GM18519 (cell line): ENCODE results near the gene FDPS.
"Not testable (repeated sequence)": the region's sequence is repeated elsewhere in the genome, so short reads cannot be mapped to it uniquely, and the experiment has no call there.

Experiments
- ATAC-seq: cut with Tn5 transposase; IDR thresholded peaks from one replicate; pipeline ENCODE4 v1.9.1; 2021; ENCODE audit warnings: mild to moderate bottlenecking, moderate library complexity; ENCODE audit not compliant: unreplicated experiment, low FRiP score

Gene FDPS

GRCh38 chr1:155285063-155285462 lies 23.6 kb upstream of the FDPS start:
- ATAC-seq: no peak

- ATAC-seq: no peak
Measured at GRCh38 chr1:155285631-155286044, 23.0 kb upstream of the FDPS start.

- no peak for ATAC-seq
Measured at GRCh38 chr1:155286544-155286943, 22.1 kb upstream of the FDPS start.

GRCh38 chr1:155287987-155288543 lies 20.6 kb upstream of the FDPS start:
- ATAC-seq: no peak

- ATAC-seq: not testable (repeated sequence)
Measured at GRCh38 chr1:155291006-155291405, 17.7 kb upstream of the FDPS start.

GRCh38 chr1:155293086-155293749 lies 15.4 kb upstream of the FDPS start:
- ATAC-seq: no peak

GRCh38 chr1:155294520-155295182 lies 14.0 kb upstream of the FDPS start:
- no peak for ATAC-seq

GRCh38 chr1:155295183-155295941 lies 13.3 kb upstream of the FDPS start:
- no peak for ATAC-seq

GRCh38 chr1:155295942-155296267 lies 12.8 kb upstream of the FDPS start:
- no peak for ATAC-seq

GRCh38 chr1:155296661-155297060 lies 12.0 kb upstream of the FDPS start:
- ATAC-seq: no peak

- ATAC-seq: no peak
Measured at GRCh38 chr1:155297384-155297783, 11.3 kb upstream of the FDPS start.

GRCh38 chr1:155300024-155300423 lies 8.6 kb upstream of the FDPS start:
- no peak for ATAC-seq

GRCh38 chr1:155300553-155301329 lies 7.9 kb upstream of the FDPS start:
- no peak for ATAC-seq

- no peak for ATAC-seq
Measured at GRCh38 chr1:155301342-155301841, 7.3 kb upstream of the FDPS start, which contains the start of gene PKLR. Gene PKLR (minus strand): TSS chr1:155301438. CDS start chr1:155301395, 43 bp downstream.

GRCh38 chr1:155304558-155305063 lies 4.1 kb upstream of the FDPS start:
- no peak for ATAC-seq

GRCh38 chr1:155305881-155306391 lies 2.7 kb upstream of the FDPS start:
- no peak for ATAC-seq

- ATAC-seq: no peak
Measured at GRCh38 chr1:155307247-155307740, 1.4 kb upstream of the FDPS start.

GRCh38 chr1:155309423-155310021 lies 856 bp downstream of the FDPS start:
- ATAC-seq: no peak

GRCh38 chr1:155313261-155313660 lies 4.6 kb downstream of the FDPS start:
- ATAC-seq: no peak
